Uterus (tissue), 2 donors: ENCODE results near the gene HOOK2.

Source experiments
- CTCF ChIP-seq, 4 experiments: fragments of 200-600 bp in 2 of 4; fragments of 450-650 bp in 2 of 4; sonication (generic) in 2 of 4; IDR thresholded peaks; one replicate each; pipeline ENCODE4 v1.5.1; 2016 to 2019; ENCODE audit warnings: antibody characterized with exemption in 4 of 4, mild to moderate bottlenecking in 2 of 4, moderate library complexity in 1 of 4
- POLR2A ChIP-seq, 2 donors: fragments of 450-650 bp; IDR thresholded peaks; one replicate each; pipeline ENCODE4 v1.6.1; 2016; ENCODE audit warnings: antibody characterized with exemption in 2 of 2, mild to moderate bottlenecking in 1 of 2, moderate library complexity in 1 of 2

GRCh38 chr19:12787458-12787857, 12.1 kb upstream of the HOOK2 start:
- no peak for TF ChIP-seq CTCF (IDR thresholded peaks at IDR 0.05)
- TF ChIP-seq POLR2A (IDR thresholded peaks at IDR 0.05): no peak
